ENCODE results near the gene NT5DC3. TPM values are rescaled to one million over a fixed set of nuclear protein-coding genes. Genes with fewer than 3 reads are reported as not detected.

NT5DC3 gene
- total RNA-seq, 1 experiment from 2014 or later = 12.5 TPM

DNA sequence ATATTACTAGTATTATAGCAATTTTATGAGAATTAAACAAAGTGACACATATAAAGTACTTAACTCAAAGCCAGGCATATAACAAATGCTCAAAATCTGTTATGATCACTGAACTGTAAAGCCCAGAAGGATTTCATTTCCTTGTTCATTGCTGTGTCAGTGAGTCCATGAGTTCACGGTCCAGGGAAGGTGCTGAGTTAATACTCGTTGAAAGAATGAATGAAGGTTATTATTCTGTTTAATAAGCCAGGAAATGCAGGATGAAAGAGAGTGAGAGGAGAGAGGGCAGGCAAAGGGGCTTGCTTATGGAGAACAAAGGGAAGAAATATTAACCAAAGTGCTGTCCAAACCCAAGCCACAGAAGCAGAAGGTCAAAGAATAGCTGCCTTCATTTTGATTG is 40.2 kb upstream of the NT5DC3 start:
- no peak for ATAC-seq
- Mint-ChIP-seq H3K27ac (no peak overlapping the region), H3K27me3 (ENCODE audit: low read depth) (no peaks in the 10 kb centered on the region), H3K9me3 (no peaks in the 10 kb centered on the region), H3K4me1 (peaks cover 11% of the 10 kb centered on the region), H3K4me3 (no peak overlapping the region), H3K36me3 (no peaks in the 10 kb centered on the region)
- POLR2A ChIA-PET = no interaction called here
- DNase-seq (ENCODE audit: low spot score) = no peak
- TF ChIP-seq, protein P1, sequence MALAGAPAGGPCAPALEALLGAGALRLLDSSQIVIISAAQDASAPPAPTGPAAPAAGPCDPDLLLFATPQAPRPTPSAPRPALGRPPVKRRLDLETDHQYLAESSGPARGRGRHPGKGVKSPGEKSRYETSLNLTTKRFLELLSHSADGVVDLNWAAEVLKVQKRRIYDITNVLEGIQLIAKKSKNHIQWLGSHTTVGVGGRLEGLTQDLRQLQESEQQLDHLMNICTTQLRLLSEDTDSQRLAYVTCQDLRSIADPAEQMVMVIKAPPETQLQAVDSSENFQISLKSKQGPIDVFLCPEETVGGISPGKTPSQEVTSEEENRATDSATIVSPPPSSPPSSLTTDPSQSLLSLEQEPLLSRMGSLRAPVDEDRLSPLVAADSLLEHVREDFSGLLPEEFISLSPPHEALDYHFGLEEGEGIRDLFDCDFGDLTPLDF (CRISPR knock-in tag; IDR thresholded peaks at IDR 0.05) = no peak
- CTCF ChIA-PET = interaction anchor here (1.5 kb wide), 1 partner anchor 228 kb away, joined by 3 read pairs; no protein-coding TSS in a partner anchor

DNA sequence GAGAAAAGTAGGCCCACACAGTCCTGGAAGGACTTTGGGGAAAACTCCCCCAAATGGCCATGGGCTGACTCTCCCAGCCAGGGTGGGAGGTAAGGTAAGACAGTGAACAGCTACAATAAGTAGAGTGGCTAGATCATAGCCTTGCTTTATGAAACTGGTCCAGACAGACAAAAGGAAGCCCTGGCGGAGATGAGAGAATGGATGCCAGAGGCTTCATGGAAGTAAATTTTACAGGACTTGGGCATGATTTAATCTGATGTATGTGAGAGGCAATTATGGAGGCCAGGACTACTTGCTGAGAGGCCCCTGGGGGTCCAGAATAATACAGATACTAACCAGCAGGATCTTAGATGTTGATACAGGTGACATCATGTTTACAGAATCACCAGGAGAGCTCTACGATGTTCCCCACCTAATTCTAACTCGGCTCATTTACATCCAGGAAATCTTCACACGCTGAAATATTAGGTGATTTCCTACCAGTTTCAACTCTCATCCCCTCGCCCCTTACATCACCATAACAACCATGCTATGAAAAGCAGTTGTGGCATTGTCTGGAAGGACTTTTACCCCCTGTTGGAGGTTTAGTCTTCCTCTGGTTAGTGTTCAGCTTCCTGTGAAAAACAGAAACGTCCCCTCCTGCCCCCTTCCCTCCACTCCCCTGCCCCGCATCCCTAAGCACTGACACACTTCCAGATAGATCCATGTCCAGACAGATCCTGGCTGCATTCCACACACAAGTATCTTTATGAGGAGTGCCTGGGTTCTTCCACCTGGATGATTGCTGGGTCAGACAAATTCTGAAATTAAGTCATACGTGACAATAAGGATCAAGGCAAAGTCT is 39.5 kb upstream of the NT5DC3 start:
- TF ChIP-seq, protein P2, sequence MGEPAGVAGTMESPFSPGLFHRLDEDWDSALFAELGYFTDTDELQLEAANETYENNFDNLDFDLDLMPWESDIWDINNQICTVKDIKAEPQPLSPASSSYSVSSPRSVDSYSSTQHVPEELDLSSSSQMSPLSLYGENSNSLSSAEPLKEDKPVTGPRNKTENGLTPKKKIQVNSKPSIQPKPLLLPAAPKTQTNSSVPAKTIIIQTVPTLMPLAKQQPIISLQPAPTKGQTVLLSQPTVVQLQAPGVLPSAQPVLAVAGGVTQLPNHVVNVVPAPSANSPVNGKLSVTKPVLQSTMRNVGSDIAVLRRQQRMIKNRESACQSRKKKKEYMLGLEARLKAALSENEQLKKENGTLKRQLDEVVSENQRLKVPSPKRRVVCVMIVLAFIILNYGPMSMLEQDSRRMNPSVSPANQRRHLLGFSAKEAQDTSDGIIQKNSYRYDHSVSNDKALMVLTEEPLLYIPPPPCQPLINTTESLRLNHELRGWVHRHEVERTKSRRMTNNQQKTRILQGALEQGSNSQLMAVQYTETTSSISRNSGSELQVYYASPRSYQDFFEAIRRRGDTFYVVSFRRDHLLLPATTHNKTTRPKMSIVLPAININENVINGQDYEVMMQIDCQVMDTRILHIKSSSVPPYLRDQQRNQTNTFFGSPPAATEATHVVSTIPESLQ (CRISPR knock-in tag; IDR thresholded peaks at IDR 0.05) = no peak
- TF ChIP-seq ZNF416 (CRISPR knock-in tag; IDR thresholded peaks at IDR 0.05) (no peak), OVOL2 (CRISPR knock-in tag; IDR thresholded peaks at IDR 0.05; ENCODE audit: borderline replicate concordance) (no peak), CREB1 (CRISPR knock-in tag; IDR thresholded peaks at IDR 0.05) (no peak)
- TF ChIP-seq, protein P3, sequence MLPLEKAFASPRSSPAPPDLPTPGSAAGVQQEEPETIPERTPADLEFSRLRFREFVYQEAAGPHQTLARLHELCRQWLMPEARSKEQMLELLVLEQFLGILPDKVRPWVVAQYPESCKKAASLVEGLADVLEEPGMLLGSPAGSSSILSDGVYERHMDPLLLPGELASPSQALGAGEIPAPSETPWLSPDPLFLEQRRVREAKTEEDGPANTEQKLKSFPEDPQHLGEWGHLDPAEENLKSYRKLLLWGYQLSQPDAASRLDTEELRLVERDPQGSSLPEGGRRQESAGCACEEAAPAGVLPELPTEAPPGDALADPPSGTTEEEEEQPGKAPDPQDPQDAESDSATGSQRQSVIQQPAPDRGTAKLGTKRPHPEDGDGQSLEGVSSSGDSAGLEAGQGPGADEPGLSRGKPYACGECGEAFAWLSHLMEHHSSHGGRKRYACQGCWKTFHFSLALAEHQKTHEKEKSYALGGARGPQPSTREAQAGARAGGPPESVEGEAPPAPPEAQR (CRISPR knock-in tag; IDR thresholded peaks at IDR 0.05) = no peak
- TF ChIP-seq, protein P4, sequence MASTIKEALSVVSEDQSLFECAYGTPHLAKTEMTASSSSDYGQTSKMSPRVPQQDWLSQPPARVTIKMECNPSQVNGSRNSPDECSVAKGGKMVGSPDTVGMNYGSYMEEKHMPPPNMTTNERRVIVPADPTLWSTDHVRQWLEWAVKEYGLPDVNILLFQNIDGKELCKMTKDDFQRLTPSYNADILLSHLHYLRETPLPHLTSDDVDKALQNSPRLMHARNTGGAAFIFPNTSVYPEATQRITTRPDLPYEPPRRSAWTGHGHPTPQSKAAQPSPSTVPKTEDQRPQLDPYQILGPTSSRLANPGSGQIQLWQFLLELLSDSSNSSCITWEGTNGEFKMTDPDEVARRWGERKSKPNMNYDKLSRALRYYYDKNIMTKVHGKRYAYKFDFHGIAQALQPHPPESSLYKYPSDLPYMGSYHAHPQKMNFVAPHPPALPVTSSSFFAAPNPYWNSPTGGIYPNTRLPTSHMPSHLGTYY (CRISPR knock-in tag; IDR thresholded peaks at IDR 0.05) = no peak
- TF ChIP-seq, protein P5, sequence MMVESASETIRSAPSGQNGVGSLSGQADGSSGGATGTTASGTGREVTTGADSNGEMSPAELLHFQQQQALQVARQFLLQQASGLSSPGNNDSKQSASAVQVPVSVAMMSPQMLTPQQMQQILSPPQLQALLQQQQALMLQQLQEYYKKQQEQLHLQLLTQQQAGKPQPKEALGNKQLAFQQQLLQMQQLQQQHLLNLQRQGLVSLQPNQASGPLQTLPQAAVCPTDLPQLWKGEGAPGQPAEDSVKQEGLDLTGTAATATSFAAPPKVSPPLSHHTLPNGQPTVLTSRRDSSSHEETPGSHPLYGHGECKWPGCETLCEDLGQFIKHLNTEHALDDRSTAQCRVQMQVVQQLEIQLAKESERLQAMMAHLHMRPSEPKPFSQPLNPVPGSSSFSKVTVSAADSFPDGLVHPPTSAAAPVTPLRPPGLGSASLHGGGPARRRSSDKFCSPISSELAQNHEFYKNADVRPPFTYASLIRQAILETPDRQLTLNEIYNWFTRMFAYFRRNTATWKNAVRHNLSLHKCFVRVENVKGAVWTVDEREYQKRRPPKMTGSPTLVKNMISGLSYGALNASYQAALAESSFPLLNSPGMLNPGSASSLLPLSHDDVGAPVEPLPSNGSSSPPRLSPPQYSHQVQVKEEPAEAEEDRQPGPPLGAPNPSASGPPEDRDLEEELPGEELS (CRISPR knock-in tag; IDR thresholded peaks at IDR 0.05) = no peak
- TF ChIP-seq, protein P6, sequence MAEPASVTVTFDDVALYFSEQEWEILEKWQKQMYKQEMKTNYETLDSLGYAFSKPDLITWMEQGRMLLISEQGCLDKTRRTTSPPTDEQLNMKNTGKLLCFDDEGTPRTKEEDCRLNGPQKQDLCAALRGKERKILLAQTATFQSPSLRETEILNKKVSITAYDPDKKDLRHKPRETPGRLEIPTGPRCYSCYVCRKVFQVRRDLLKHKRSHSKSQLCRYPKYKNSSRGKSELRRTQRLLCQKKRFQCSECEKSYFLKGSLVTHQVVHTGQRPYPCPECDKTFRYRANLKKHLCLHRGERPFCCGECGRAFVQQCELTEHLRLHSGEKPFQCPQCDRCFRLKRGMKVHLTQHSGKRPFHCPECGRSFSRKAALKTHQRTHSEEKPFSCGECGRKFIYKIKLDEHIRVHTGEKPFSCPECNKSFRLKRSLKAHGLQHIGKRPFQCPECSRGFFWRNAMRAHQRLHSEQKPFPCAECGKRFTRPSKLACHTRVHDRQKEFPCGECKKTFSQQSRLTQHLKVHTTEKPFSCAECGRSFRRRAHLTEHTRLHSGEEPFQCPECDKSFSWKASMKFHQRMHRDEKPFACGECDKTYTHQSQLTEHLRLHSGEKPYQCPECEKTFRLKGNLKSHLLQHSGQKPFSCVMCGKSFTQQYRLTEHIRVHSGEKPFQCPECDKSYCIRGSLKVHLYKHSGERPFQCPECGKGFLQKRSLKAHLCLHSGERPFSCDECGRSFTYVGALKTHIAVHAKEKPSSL (CRISPR knock-in tag; conservative IDR thresholded peaks at IDR 0.05) = no peak
- TF ChIP-seq, protein P7, sequence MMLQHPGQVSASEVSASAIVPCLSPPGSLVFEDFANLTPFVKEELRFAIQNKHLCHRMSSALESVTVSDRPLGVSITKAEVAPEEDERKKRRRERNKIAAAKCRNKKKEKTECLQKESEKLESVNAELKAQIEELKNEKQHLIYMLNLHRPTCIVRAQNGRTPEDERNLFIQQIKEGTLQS (CRISPR knock-in tag; conservative IDR thresholded peaks at IDR 0.05) = no peak
- Mint-ChIP-seq H3K4me3 (no peak overlapping the region), H3K27me3 (ENCODE audit: low read depth) (no peaks in the 10 kb centered on the region), H3K27ac (no peak overlapping the region), H3K36me3 (no peaks in the 10 kb centered on the region), H3K9me3 (no peaks in the 10 kb centered on the region), H3K4me1 (peaks cover 11% of the 10 kb centered on the region)
- DNase-seq (ENCODE audit: low spot score) (no peak), ATAC-seq (no peak)
- ChIA-PET POLR2A (no interaction called here), CTCF (interaction anchor here (0.7 to 1.5 kb wide), 2 partner anchors 53 to 229 kb away, joined by 3 read pairs; no protein-coding TSS in a partner anchor)

Measured in WTC11 (cell line).